GM19239 (cell line): ENCODE measurements around the gene KANK2.
"Not testable (repeated sequence)": the region's sequence is repeated elsewhere in the genome, so short reads cannot be mapped to it uniquely, and the experiment has no call there.

ENCODE experiments used
- DNase-seq: peaks from one replicate; pipeline ENCODE4 v3.0.0; 2011; ENCODE audit warnings: low spot score; ENCODE audit not compliant: insufficient read length
- FAIRE-seq: peaks from 2 replicates; lab custom pipeline; 2011; peaks lifted over from hg19 to GRCh38; lab: Jason Lieb, UNC

The KANK2 gene

DNA sequence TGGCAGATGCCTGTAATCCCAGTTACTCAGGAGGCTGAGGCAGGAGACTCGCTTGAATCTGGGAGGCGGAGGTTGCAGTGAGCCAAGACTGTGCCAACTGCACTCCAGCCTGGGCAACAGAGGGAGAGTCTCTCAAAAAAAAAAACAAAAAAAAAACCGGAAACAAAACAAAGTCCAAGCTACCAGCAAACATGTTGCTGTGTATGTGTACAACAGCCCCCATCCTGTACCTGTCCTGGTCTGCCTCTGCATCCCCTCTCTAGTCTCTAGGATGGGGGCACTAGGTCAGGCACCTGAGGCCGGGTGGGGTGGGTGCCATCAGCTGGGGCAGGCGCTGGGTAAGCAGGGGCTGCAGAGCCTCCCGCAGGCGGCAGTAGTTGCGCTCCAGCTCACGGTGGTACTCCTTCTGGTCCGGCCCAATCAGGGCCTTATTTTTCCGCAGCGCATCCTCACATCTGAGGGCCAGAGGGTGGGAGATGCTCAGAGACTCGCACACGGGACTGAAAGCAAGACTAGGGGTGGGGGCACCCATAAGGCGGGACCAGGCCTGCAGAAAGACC lies 2.8 kb upstream of the KANK2 start:
- FAIRE-seq (no peak), DNase-seq (no peak)

DNA sequence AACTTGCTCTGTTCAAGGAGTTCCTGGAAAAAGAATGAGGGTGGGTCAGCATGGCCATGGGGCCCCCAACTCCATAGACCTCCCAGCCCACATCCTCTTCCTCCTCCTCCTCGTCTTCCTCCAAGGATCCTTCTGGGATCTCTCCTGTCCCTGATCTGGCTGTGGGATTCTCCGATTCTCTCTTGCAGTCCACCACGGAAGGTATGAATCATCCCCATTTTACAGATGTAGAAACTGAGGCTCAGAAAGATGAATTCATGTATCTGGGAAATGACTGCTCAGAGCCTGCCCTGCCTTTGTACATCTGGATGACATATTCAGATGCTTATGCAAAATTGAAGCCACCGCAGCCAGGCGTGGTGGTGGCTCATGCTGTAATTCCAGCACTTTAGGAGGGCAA lies 2.2 kb upstream of the KANK2 start:
- FAIRE-seq (no peak), DNase-seq (no peak)

- no peak for FAIRE-seq
- DNase-seq: no peak
Observed at GRCh38 chr19:11198769-11199424, 1.6 kb upstream of the KANK2 start.

DNA sequence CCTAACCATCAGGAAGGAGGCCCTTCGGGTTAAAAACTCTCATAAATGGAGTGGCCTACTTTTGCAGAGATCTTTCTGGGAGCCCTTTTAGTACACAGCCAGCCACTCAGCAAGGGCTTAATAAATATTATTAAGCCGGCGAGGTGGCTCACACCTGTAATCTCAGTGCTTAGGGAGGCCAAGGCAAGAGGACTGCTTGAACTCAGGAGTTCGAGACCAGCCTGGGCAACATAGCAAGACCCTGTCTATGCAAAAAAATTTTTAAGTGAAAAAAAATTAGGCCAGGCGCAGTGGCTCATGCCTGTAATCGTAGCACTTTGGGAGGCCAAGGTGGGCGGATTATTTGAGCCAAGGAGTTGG lies 810 bp upstream of the KANK2 start:
- DNase-seq: no peak
- no peak for FAIRE-seq

DNA sequence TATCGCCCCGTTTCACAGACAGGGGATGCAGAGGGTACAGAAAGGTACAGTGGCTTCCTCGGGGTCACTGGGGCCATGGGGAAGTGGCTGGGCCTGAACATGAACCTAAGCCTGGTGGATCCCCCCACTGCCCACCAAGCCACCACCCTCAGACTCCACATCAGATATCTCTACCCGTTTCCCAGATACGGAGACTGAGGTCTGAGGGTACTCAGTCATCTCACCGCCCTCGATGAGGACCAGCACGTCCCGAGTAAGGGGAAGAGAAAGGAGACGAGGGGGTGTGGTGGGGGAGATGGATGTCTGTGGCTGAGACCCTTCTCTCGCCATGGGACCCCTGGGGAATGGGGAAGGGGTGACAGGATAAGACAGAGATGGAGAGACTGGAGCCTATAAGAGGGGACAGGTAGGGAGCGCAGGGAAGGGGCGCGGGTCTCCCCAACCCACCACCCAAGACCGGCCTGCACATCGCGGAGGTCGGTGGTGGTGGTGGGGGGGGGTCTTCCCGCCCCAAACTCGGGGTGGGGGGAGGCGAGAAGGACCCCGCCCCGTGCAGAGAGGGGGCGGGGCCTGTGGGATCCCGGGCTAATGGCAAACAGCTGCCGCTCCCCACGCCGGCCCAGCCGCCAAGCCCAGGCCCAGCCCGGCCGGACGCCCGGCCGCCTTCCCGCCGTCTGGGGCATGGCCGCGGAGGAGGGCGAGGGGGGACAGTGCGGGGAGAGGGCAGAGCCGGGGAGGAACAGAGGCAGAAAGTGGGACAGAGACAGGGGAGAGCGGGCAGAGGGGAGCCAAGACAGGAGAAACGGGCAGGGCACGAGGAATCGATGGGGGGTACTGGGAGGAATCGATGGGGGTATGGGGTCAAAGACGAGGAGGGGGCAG lies 698 bp downstream of the KANK2 start:
- FAIRE-seq (no peak), DNase-seq (peak; percentile 50)

DNA sequence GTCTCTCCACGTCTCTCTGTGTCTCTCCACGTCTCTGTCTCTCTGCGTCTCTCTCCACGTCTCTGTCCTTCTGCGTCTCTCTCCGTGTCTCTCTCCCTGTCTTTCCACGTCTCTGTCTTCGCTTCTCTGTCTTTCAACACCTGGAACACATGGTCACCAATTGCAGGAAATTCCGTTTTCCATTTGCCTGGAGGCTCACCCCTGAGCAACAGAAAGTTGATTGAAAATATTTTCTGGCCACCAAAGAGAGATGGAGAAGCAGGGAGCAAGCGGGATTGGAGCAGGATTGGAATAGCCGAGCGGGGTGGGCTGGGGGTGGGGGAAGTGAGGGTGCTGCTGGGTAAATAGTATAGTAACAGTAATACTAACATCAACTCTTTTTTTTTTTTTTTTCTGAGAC lies 1.7 kb downstream of the KANK2 start:
- FAIRE-seq (no peak), DNase-seq (no peak)

DNA sequence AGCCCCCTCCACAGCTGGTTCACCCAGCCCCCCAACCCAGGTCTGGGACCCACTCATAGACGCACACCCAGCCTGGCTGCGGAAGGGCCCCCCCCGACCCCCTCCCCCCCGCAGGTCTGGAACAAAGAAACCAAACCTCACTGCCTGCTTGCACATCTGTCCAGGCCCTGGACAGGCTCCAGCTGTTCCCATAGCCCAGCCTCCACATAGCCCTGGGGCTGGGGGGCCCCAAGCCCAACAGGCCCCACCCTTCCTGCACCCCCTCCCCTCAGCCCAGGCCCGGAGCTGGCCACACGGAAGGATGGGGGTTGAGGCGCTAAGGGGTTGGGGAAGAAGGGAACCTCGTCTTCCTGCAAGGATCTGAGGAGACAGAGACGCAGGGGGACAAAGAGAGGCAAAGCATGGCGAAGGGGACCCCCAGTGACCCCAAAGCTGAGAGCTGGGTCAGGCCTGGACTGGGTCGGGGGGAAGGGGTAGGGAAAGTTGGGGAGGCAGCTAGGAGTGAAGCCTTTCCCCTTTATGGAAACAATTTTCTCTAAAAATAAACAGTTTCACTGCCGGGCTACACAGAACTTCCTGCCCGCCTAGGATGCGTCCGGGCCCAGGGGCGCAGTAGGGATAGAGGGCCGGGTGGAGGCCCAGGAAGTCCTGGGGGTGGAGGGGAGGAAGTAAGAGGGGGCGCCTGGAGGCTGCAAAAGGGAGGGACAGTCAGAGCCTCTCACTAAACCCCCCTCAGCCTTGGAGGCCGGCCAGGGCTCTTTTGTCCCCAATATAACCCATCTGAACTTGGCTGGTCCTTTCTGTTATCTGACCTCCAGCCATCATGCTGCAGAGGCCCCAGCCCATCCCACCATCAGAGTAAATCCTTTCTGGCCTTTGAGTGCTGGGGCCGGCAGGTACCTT lies 2.4 kb downstream of the KANK2 start:
- FAIRE-seq (peak; percentile 8), DNase-seq (peak; percentile 48)

DNA sequence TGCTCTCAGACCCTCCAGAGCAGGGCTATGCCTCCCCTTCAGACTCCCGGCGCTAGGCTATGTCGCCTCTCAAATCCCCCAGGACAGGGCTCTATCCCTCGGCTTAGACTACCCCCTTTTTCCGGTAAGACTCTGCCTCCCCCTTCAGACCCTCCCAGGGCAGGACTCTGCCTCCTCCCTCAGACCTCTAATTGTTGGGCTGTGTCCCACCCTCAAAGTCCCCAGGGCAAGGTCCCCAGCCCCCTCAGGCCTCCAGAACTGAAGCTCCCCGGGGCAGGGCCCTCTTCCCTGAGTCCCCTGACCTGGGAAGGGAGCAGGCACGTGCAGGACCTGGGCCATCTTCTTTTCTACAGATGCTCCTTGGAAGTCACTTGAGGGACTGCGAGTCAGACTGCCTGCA lies 3.2 kb downstream of the KANK2 start:
- DNase-seq: no peak
- FAIRE-seq: no peak

GRCh38 chr19:11192957-11193939 lies 4.1 kb downstream of the KANK2 start:
- no peak for FAIRE-seq

DNA sequence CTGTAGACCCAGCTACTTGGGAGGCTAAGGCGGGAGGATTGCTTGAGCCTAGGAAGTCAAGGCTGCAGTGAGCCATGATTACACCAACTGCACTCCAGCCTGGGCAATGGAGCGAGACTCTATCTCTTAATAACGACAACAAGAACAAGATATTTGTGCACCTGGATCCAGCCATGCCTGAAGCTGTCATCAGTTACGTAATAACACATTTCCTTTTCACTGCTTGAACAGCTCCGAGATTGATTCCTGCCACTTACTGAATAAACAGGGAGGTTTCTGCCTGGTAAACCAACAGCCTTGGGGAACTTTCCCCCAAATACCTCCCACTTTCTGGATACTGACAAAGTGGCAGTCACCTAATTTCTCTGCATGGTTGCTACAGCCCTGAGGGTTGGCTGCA lies 5.4 kb downstream of the KANK2 start:
- DNase-seq (no peak), FAIRE-seq (peak; percentile 62)

More at GRCh38 chr19:11192957-11193939, 4.1 kb downstream of the KANK2 start:
- no peak for DNase-seq

- FAIRE-seq: no peak
- no peak for DNase-seq
Observed at GRCh38 chr19:11191273-11191755, 6.0 kb downstream of the KANK2 start.

GRCh38 chr19:11190501-11190900 lies 6.8 kb downstream of the KANK2 start:
- FAIRE-seq (no peak), DNase-seq (no peak)

- DNase-seq (no peak), FAIRE-seq (no peak)
Observed at GRCh38 chr19:11187441-11187840, 9.9 kb downstream of the KANK2 start.

DNA sequence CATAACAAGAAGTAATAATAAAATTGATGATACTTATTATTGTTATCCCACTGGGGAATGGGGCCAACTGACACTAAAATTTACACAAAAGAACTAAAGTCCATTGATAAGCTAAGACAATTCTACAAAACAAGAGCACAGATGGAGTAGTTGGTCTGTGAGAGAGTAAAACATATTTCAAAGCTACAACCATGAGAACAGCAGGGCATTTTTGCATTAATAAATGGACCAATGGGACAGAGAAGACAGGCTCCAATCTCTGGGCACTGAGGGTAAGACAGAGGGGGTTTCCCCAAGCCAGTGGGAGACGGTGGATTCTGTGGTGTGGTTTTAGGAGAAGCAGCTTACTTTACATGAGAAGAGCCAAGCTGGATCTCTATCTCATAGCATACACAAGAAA lies 14.4 kb downstream of the KANK2 start:
- FAIRE-seq: no peak
- no peak for DNase-seq

DNA sequence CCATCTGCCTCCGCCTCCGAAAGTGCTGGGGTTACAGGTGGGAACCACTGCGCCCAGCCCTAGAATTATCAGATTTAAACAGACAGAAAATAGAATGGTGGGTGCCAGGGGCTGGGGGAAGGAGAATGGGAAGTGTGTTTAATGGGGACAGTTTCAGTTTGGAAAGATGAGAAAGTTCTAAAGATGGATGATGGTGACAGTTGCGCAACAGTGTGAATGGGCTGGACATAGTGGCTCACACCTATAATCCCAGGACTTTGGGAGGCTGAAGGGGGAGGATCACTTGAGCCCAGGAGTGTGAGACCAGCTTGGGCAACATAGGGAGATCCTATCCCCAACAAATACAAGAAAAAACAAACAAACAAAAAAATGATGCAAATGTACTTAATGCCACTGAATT lies 15.9 kb downstream of the KANK2 start:
- FAIRE-seq: no peak
- DNase-seq: no peak

DNA sequence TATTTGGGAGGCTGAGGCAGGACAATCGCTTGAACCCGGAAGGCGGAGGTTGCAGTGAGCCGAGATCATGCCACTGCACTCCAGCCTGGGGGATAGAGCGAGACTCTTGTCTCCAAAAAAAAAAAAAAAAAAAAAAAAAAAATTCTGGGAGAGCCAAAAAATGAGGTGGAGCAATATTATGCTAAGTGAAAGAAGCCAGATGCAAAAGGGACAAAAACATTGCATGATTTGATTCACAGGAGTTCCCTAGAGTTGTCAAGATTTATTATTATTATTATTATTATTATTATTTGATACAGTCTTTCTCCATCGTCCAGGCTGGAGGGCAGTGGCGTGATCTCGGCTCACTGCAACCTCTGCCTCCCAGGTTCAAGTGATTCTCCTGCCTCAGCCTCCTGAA lies 16.4 kb downstream of the KANK2 start:
- not testable (repeated sequence) for FAIRE-seq, DNase-seq

DNA sequence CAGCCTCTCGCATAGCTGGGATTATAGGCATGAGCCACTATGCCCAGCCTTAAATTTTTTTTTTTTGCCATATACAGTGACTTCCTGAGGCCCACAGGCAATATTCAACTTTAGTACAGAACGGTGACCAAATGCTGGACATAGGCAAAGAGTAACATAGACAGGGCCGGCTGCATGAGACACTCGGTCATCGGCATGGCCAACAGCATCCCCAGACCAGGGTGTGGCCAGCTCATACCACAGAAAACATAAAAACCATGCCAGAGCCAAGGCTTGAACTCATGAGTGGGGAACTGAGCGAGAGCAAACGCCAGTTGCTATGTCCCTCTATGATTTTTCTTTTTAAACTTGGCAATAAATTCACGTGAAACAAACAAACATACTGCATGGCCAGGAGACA lies 17.0 kb downstream of the KANK2 start:
- FAIRE-seq (no peak), DNase-seq (no peak)

DNA sequence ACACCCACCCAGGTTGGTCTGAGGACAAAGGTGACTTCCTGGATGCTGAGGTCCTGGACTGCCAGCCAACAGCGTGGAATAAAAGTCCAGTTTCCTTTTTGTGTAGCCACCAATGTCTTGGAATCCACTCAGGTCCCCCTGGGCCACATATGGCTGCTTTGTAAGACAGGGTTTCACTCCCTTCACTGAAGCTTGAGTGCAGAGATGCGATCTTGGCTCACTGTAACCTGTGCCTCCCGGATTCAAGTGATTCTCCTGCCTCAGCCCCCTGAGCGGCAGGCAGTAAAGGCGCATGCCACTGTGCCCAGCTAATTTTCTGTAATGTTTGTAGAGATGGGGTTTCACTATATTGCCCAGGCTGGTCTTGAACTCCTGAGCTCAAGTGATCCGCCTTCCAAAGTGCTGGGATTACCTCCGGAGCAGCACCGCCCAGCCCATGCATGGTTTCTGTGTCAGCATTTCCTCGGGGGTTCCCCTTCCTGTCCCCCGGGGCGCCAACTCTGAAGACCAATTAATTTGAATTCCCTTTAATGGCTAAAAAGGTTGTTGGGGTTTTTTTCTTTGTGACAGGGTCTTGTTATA lies 17.5 kb downstream of the KANK2 start:
- DNase-seq: no peak
- FAIRE-seq: peak; percentile 95

- FAIRE-seq, DNase-seq: not testable (repeated sequence)
Observed at GRCh38 chr19:11179145-11179465, 18.2 kb downstream of the KANK2 start.
